GM12878 (cell line): ENCODE measurements around the gene DGKB. TPM values are rescaled to one million over a fixed set of nuclear protein-coding genes. Genes with fewer than 3 reads are reported as not detected.

Source experiments
- ATAC-seq: fragments of 200-7000 bp; cut with Tn5 transposase; 3 replicates; pipeline ENCODE4 v1.9.1; 2020; ENCODE audit warnings: mild to moderate bottlenecking, moderate library complexity
- BruUV-seq: library from RNA; stranded (reverse); fragments of 400-500 nt; replicated peaks from 2 replicates; lab custom pipeline; 2021; lab: Mats Ljungman, UMichigan
- CTCF ChIA-PET: fragments of 300-600 bp; sonication (Branson Sonifier 250); formaldehyde crosslinking; extraction: SDS; loops from one replicate; lab custom pipeline; 2021; ENCODE audit warnings: inconsistent platforms; lab: Yijun Ruan, JAX
- POLR2A ChIA-PET: fragments of 350-600 bp; formaldehyde crosslinking; extraction: SDS; loops from one replicate; lab custom pipeline; 2021; ENCODE audit warnings: inconsistent platforms; lab: Charles Lee
- RAD21 ChIA-PET: fragments of 300-600 bp; sonication (Branson Sonifier 250); formaldehyde crosslinking; loops from one replicate; lab custom pipeline; 2023; ENCODE audit warnings: antibody characterized with exemption; ENCODE audit not compliant: unreplicated experiment; lab: Charles Lee
- SMC1A ChIA-PET: fragments of 300-600 bp; sonication (Branson Sonifier 250); formaldehyde crosslinking; loops from one replicate; lab custom pipeline; 2023; ENCODE audit not compliant: unreplicated experiment, uncharacterized antibody; lab: Charles Lee
- DNase-seq: peaks from one replicate; pipeline ENCODE4 v3.0.0-alpha.2; 2011; ENCODE audit warnings: low read depth, low spot score
- FAIRE-seq: peaks from 3 replicates; lab custom pipeline; 2011; peaks lifted over from hg19 to GRCh38; lab: Jason Lieb, UNC
- H2AFZ ChIP-seq: 2 replicates; pipeline ENCODE4 v1.6.0; 2011; ENCODE audit warnings: low read depth, low read length, control low read depth; ENCODE audit not compliant: control insufficient read depth
- H3K27ac ChIP-seq: 2 replicates; pipeline ENCODE4 v1.5.1; 2011; ENCODE audit warnings: control low read depth; ENCODE audit not compliant: control insufficient read depth, insufficient read depth
- H3K27me3 ChIP-seq, 2 experiments: replicated peaks in 1 of 2; 2 replicates each; pipeline versions ENCODE4 v1.6.0 to v1.6.1; 2011; ENCODE audit warnings: low read length in 1 of 2; ENCODE audit not compliant: control insufficient read depth in 2 of 2, insufficient read depth in 2 of 2
- H3K36me3 ChIP-seq, 2 experiments: 2 replicates each; pipeline ENCODE4 v1.5.1; 2011; ENCODE audit warnings: low read length in 1 of 2; ENCODE audit not compliant: control insufficient read depth in 2 of 2, insufficient read depth in 2 of 2
- H3K4me1 ChIP-seq: 2 replicates; pipeline ENCODE4 v1.6.1; 2011; ENCODE audit warnings: mild to moderate bottlenecking, low read length, moderate library complexity, mixed read lengths; ENCODE audit not compliant: control insufficient read depth, insufficient read depth
- H3K4me2 ChIP-seq: 2 replicates; pipeline ENCODE4 v1.6.0; 2011; ENCODE audit warnings: control low read depth; ENCODE audit not compliant: control insufficient read depth, insufficient read depth
- H3K4me3 ChIP-seq: fragments of 200-600 bp; sonication (generic); 2 replicates; pipeline ENCODE4 v1.5.1; 2016
- H3K79me2 ChIP-seq: 2 replicates; pipeline ENCODE4 v1.6.0; 2011; ENCODE audit warnings: low read length; ENCODE audit not compliant: control insufficient read depth, insufficient read depth
- H3K9ac ChIP-seq: 2 replicates; pipeline ENCODE4 v1.8.0; 2011; ENCODE audit warnings: low read length, control low read depth, mixed read lengths; ENCODE audit not compliant: control insufficient read depth, insufficient read depth
- H3K9me3 ChIP-seq: replicated peaks from 3 replicates; pipeline ENCODE4 v1.5.1; 2011; ENCODE audit warnings: mild to moderate bottlenecking, low read length; ENCODE audit not compliant: control insufficient read depth, insufficient read depth
- H4K20me1 ChIP-seq: 2 replicates; pipeline ENCODE4 v1.6.0; 2011; ENCODE audit not compliant: control insufficient read depth, insufficient read depth
- CBFB ChIP-seq: IDR thresholded peaks from 2 replicates; pipeline ENCODE4 v1.6.1; 2016; ENCODE audit warnings: antibody characterized with exemption, low read depth
- FOXM1 ChIP-seq: IDR thresholded peaks from 2 replicates; pipeline ENCODE4 v1.6.1; 2012; ENCODE audit warnings: low read depth, mild to moderate bottlenecking, inconsistent platforms, low read length, moderate library complexity
- HCFC1 ChIP-seq: fragments of 150-350 bp; IDR thresholded peaks from 2 replicates; pipeline ENCODE4 v1.6.1; 2014; ENCODE audit warnings: low read length
- HDGF ChIP-seq: fragments of 450-650 bp; IDR thresholded peaks from 2 replicates; pipeline ENCODE4 v1.6.1; 2016; ENCODE audit warnings: antibody characterized with exemption
- IRF4 ChIP-seq: IDR thresholded peaks from 2 replicates; pipeline ENCODE4 v1.6.1; 2011; ENCODE audit warnings: low read depth, low read length
- JUND ChIP-seq: IDR thresholded peaks from 2 replicates; pipeline ENCODE4 v1.6.1; 2012; ENCODE audit warnings: low read depth, mild to moderate bottlenecking, low read length, improper control_type of control experiment, moderate library complexity
- NRF1 ChIP-seq: conservative IDR thresholded peaks from 2 replicates; pipeline ENCODE4 v1.6.1; 2011; ENCODE audit warnings: mild to moderate bottlenecking, low read depth, low read length, improper control_type of control experiment
- SP1 ChIP-seq: IDR thresholded peaks from one replicate; pipeline ENCODE4 v1.6.1; 2011; ENCODE audit warnings: low read depth, low read length
- SRF ChIP-seq, 2 experiments: IDR thresholded peaks; 2 replicates each; pipeline ENCODE4 v1.6.1; 2011; ENCODE audit warnings: low read depth in 2 of 2, low read length in 2 of 2, mild to moderate bottlenecking in 1 of 2, moderate library complexity in 1 of 2
- WGBS: methylation state at CpG from one replicate; pipeline ENCODE4 v1.1.6; 2016; ENCODE audit warnings: low lambda C conversion rate; ENCODE audit not compliant: insufficient replicate concordance, insufficient coverage; ENCODE audit errors: missing lambda C conversion rate; 5-methylcytosine and 5-hydroxymethylcytosine counted together
- in situ Hi-C: fragments of 300-500 bp; cut with MboI; formaldehyde crosslinking; loops from 9 replicates; pipeline ENCODE4 v1.14.3; 2018; ENCODE audit warnings: mixed read lengths
- intact Hi-C: fragments of 100-400 bp; cut with micrococcal nuclease; formaldehyde crosslinking; loops from one replicate; pipeline ENCODE4 v1.14.2; 2022; ENCODE audit not compliant: unreplicated experiment
- polyA plus RNA-seq, 11 experiments: library from polyadenylated mRNA; depleted of rRNA in 4 of 11; unstranded in 6 of 11; stranded (reverse) in 5 of 11; fragments of >200 nt; fragmentation: Nextera tagmentation in 4 of 11; fragmentation: Illumina TruSeq in 1 of 11; extraction: Ambion mirVana in 4 of 11; extraction: Trizol in 1 of 11; gene quantifications; 1 replicate in 1 of 11; 2 replicates in 10 of 11; pipeline versions ENCODE4 v1.2.1 to v1.2.3, GENCODE V29; 2011 to 2016; ENCODE audit warnings: inconsistent platforms in 2 of 11, missing spikeins in 2 of 11, low read depth in 1 of 11
- total RNA-seq, 4 experiments: library from RNA; depleted of rRNA in 3 of 4; stranded (reverse); fragments of >200 nt in 3 of 4; fragmentation: Illumina TruSeq in 1 of 4; extraction: Trizol in 1 of 4; gene quantifications; 2 replicates each; pipeline versions ENCODE4 v1.2.1 to v1.2.3, GENCODE V29; 2013 to 2021
- TF ChIP-seq, protein P1 (sequence below): fragments of 450-650 bp; IDR thresholded peaks from 2 replicates; pipeline ENCODE4 v1.6.1; 2017; ENCODE audit warnings: mild to moderate bottlenecking
- TF ChIP-seq, protein P2 (sequence below): IDR thresholded peaks from 2 replicates; pipeline ENCODE4 v1.6.1; 2012; ENCODE audit warnings: mild to moderate bottlenecking, low read depth, low read length

The DGKB gene
- total and polyA plus RNA-seq, 10 of the 15 experiments (the other 5 are each of a cell fraction or from before 2014, with no cell fraction given), result 0.02 to 0.10 (median 0.04) TPM; not detected in 6

GRCh38 chr7:14886533-14886932 lies 16.0 kb downstream of the DGKB start:
- intact Hi-C loops, result no loop called here
- CTCF ChIA-PET, result no interaction called here

More at GRCh38 chr7:14886533-14886932, 16.0 kb downstream of the DGKB start:
- 26% methylated on average over 3 of the region's 3 CpGs for WGBS
- ChIA-PET RAD21 (no interaction called here), SMC1A (no interaction called here), POLR2A (no interaction called here)
- Histone ChIP-seq H3K27me3 (no peaks in the 10 kb centered on the region), H3K4me3 (no peak overlapping the region), H3K27ac (no peak overlapping the region), H3K79me2 (no peaks in the 10 kb centered on the region), H3K4me1 (no peaks in the 10 kb centered on the region), H4K20me1 (no peaks in the 10 kb centered on the region), H3K9me3 (no peaks in the 10 kb centered on the region), H2AFZ (no peak overlapping the region), H3K9ac (no peak overlapping the region), H3K4me2 (no peak overlapping the region), H3K36me3 (no peaks in the 10 kb centered on the region)
- no peak for ATAC-seq
- no peak for TF ChIP-seq NRF1
- TF ChIP-seq SRF (IDR thresholded peaks at IDR 0.05; ENCODE audit: low read depth in 2 of 2, low read length in 2 of 2), result no peak
- TF ChIP-seq, protein P1, sequence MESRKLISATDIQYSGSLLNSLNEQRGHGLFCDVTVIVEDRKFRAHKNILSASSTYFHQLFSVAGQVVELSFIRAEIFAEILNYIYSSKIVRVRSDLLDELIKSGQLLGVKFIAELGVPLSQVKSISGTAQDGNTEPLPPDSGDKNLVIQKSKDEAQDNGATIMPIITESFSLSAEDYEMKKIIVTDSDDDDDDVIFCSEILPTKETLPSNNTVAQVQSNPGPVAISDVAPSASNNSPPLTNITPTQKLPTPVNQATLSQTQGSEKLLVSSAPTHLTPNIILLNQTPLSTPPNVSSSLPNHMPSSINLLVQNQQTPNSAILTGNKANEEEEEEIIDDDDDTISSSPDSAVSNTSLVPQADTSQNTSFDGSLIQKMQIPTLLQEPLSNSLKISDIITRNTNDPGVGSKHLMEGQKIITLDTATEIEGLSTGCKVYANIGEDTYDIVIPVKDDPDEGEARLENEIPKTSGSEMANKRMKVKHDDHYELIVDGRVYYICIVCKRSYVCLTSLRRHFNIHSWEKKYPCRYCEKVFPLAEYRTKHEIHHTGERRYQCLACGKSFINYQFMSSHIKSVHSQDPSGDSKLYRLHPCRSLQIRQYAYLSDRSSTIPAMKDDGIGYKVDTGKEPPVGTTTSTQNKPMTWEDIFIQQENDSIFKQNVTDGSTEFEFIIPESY, result no peak
- TF ChIP-seq HCFC1, result no peak
- no peak for TF ChIP-seq FOXM1
- TF ChIP-seq JUND, result no peak
- no peak for TF ChIP-seq CBFB
- TF ChIP-seq SP1, result no peak
- TF ChIP-seq HDGF, result no peak
- TF ChIP-seq, protein P2, sequence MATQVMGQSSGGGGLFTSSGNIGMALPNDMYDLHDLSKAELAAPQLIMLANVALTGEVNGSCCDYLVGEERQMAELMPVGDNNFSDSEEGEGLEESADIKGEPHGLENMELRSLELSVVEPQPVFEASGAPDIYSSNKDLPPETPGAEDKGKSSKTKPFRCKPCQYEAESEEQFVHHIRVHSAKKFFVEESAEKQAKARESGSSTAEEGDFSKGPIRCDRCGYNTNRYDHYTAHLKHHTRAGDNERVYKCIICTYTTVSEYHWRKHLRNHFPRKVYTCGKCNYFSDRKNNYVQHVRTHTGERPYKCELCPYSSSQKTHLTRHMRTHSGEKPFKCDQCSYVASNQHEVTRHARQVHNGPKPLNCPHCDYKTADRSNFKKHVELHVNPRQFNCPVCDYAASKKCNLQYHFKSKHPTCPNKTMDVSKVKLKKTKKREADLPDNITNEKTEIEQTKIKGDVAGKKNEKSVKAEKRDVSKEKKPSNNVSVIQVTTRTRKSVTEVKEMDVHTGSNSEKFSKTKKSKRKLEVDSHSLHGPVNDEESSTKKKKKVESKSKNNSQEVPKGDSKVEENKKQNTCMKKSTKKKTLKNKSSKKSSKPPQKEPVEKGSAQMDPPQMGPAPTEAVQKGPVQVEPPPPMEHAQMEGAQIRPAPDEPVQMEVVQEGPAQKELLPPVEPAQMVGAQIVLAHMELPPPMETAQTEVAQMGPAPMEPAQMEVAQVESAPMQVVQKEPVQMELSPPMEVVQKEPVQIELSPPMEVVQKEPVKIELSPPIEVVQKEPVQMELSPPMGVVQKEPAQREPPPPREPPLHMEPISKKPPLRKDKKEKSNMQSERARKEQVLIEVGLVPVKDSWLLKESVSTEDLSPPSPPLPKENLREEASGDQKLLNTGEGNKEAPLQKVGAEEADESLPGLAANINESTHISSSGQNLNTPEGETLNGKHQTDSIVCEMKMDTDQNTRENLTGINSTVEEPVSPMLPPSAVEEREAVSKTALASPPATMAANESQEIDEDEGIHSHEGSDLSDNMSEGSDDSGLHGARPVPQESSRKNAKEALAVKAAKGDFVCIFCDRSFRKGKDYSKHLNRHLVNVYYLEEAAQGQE, result no peak
- no peak for TF ChIP-seq IRF4
- in situ Hi-C loops, result no loop called here
- no peak for FAIRE-seq
- no TSS peak for BruUV-seq
- DNase-seq, result no peak
